ENCODE measurements around the gene TROAP.
A peak's percentile ranks its signal among the peaks of the same experiment; 100 is the strongest.
"Not testable (repeated sequence)": the region's sequence is repeated elsewhere in the genome, so short reads cannot be mapped to it uniquely, and the experiment has no call there.

TROAP gene

GRCh38 chr12:49293056-49293956, 29.7 kb upstream of the TROAP start:
- intact Hi-C loops (cut with DNase I) = no loop called here
- peak in 4 of 10 donors; percentile 16 to 85 (median 50) for DNase-seq

GRCh38 chr12:49294086-49294803, 28.8 kb upstream of the TROAP start:
- DNase-seq = peak in 2 of 10 donors; percentile 34 to 45
- intact Hi-C loops (cut with DNase I) = no loop called here

DNA sequence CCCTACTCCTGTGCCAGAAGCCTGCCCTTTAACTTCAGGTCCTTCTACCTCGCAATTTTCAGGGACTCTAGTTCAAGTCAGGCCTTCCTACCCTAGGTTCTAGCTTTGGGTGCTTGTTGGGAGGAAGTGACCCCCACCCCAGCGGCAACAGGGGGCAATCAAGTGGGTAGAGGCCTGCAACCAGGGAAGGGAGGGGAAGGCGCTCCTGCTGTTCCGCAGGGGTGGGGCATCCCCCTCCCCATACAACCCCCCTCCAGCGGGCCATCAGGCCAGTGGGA, 28.3 kb upstream of the TROAP start:
- intact Hi-C loops (cut with DNase I) = no loop called here
- DNase-seq = peak in 1 of 10 donors; percentile 68

DNA sequence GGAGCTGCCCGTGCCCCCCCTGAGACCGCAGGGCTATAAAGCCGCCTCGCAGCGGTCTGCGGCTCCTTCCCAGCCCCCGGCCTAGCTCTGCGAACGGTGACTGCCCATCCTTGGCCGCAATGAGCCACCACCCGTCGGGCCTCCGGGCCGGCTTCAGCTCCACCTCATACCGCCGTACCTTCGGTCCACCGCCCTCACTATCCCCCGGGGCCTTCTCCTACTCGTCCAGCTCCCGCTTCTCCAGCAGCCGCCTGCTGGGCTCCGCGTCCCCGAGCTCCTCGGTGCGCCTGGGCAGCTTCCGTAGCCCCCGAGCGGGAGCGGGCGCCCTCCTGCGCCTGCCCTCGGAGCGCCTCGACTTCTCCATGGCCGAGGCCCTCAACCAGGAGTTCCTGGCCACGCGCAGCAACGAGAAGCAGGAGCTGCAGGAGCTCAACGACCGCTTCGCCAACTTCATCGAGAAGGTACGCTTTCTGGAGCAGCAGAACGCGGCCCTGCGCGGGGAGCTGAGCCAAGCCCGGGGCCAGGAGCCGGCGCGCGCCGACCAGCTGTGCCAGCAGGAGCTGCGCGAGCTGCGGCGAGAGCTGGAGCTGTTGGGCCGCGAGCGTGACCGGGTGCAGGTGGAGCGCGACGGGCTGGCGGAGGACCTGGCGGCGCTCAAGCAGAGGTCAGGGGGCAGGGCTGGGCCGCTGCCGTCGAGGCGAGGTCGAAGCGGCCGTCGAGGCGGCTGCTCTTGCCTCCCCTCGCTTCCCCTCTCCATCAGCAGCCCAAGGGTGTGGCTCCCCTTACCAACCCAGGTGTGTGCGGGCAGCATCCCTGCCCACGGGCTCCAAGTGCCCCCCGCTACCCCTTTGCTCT, 27.7 kb upstream of the TROAP start, which contains the start of gene PRPH:
PRPH (plus strand) TSS at position 66 of the 855 bp plus-strand sequence; CDS start at position 120, 54 bp downstream.
- DNase-seq = peak in 3 of 10 donors; percentile 67 to 82 (median 78)
- intact Hi-C loops (cut with DNase I) = no loop called here

DNA sequence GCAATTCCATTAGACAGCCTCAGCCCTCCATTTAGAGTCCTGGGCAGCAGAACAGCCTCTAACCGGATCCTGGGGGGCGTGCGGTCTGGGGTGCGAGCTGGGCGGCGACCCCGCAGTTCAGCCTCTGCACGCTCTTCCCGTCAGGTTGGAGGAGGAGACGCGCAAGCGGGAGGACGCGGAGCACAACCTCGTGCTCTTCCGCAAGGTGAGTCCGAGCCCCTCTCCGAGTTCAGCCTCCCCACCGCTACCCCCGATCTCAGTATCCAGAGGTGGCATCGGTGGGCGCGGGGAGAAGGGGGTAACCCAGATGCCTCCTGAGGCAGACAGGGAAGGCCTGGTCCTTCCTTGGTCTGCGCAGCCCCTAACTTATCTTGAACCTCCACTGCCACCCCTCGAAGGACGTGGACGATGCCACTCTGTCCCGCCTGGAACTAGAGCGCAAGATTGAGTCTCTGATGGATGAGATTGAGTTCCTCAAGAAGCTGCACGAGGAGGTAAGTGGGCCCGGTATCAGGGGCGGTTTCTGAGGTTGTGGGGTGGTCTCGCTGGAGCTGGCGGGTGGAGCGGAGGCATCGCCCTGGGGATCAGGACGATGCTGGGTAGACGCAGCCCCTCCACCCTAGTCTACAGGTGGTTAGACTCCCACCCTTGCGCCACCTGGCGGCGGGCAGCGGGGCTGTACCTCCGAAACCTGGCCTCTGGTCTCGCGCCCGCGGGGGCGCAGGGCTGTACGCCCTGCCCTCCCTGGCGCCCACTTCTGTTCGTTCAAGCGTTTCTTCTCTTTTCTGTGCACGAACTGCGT, 26.8 kb upstream of the TROAP start:
- DNase-seq = peak in 2 of 10 donors; percentile 50 to 78
- intact Hi-C loops (cut with DNase I) = no loop called here

DNA sequence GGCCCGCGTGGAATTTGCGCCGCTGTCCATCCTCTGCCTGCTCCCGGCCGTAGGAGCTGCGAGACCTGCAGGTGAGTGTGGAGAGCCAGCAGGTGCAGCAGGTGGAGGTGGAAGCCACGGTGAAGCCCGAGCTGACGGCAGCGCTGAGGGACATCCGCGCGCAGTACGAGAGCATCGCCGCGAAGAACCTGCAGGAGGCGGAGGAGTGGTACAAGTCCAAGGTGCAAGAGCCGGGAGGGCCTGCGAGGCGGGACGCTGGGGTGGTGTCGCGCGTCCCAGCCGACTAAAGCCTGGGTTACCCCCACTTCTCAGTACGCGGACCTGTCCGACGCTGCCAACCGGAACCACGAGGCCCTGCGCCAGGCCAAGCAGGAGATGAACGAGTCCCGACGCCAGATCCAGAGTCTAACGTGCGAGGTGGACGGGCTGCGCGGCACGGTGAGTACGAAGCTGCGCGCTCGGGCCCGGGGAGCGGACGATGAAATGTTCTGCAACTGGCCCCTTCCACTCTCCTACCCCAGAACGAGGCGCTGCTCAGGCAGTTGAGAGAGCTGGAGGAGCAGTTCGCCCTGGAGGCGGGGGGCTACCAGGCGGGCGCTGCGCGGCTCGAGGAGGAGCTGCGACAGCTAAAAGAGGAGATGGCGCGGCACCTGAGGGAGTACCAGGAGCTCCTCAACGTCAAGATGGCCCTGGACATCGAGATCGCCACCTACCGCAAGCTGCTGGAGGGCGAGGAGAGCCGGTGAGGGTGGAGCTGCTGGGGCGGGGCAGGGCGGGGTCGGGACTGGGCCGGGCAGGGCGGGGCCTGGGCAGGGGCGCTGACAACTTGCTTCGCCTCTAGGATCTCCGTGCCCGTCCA, 26.0 kb upstream of the TROAP start:
- DNase-seq = peak in 3 of 10 donors; percentile 19 to 84 (median 75)
- intact Hi-C loops (cut with DNase I) = no loop called here

- peak in 3 of 10 donors; percentile 9 to 21 (median 17) for DNase-seq
- intact Hi-C loops (cut with DNase I) = no loop called here
Measured at GRCh38 chr12:49297695-49298060, 25.4 kb upstream of the TROAP start.

GRCh38 chr12:49298160-49298559, 24.9 kb upstream of the TROAP start:
- intact Hi-C loops (cut with DNase I) = no loop called here
- DNase-seq = peak in 3 of 10 donors; percentile 20 to 36 (median 23)

- DNase-seq = no peak
- intact Hi-C loops (cut with DNase I) = no loop called here
Measured at GRCh38 chr12:49301760-49302159, 21.3 kb upstream of the TROAP start.

GRCh38 chr12:49304161-49304560, 18.9 kb upstream of the TROAP start:
- peak in 3 of 10 donors; percentile 1 to 21 (median 17) for DNase-seq
- intact Hi-C loops (cut with DNase I) = no loop called here

- intact Hi-C loops (cut with DNase I) = no loop called here
- DNase-seq = peak in 2 of 10 donors; percentile 10 to 11
Measured at GRCh38 chr12:49305762-49306510, 17.1 kb upstream of the TROAP start.

DNA sequence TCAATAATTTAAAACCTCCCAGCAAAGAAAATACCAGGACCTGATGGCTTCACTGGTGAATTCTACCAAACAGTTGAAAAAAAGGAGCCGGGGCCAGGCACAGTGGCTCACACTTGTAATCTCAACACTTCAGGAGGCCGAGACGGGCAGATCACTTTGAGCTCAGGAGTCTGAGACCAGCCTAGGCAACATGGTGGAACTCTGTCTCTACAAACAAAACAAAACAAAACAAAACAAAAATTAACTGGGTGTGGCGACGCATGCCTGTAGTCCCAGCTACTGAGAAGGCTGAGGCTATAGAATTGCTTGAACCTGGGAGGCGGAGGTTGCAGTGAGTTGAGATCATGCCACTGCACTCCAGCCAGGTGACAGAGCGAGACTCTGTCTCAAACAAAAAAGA, 13.7 kb upstream of the TROAP start:
- DNase-seq = peak in 3 of 10 donors; percentile 14 to 24 (median 20)
- intact Hi-C loops (cut with DNase I) = no loop called here

DNA sequence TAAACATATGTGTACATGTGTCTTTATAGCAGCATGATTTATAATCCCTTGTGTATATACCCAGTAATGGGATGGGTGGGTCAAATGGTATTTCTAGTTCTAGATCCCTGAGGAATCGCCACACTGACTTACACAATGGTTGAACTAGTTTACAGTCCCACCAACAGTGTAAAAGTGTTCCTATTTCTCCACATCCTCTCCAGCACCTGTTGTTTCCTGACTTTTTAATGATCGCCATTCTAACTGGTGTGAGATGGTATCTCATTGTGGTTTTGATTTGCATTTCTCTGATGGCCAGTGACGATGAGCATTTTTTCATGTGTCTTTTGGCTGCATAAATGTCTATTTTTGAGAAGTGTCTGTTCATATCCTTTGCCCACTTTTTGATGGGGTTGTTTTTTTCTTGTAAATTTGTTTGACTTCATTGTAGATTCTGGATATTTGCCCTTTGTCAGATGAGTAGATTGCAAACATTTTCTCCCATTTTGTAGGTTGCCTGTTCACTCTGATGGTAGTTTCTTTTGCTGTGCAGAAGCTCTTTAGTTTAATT, 12.5 kb upstream of the TROAP start:
- DNase-seq; intact Hi-C loops (cut with DNase I): not testable (repeated sequence)

GRCh38 chr12:49314811-49315210, 8.2 kb upstream of the TROAP start:
- intact Hi-C loops (cut with DNase I) = no loop called here
- peak in 1 of 10 donors; percentile 25 for DNase-seq

DNA sequence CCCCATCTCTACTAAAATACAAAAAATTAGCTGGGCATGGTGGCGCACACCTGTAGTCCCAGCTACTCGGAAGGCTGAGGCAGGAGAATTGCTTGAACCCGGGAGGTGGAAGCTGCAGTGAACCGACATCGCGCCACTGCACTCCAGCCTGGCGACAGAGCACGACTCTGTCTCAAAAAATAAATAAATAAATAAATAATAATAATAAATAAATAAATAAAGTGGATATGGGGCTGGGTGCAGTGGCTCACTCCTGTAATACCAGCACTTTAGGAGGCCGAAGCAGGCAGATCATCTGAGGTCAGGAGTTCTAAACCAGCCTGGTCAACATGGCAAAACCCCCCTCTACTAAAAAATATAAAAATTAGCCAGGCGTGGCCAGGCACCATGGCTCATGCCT, 5.9 kb upstream of the TROAP start:
- peak in 2 of 10 donors; percentile 7 to 31 for DNase-seq
- intact Hi-C loops (cut with DNase I) = not testable (repeated sequence)

GRCh38 chr12:49320411-49321103, 2.5 kb upstream of the TROAP start:
- intact Hi-C loops (cut with DNase I) = not testable (repeated sequence)

DNA sequence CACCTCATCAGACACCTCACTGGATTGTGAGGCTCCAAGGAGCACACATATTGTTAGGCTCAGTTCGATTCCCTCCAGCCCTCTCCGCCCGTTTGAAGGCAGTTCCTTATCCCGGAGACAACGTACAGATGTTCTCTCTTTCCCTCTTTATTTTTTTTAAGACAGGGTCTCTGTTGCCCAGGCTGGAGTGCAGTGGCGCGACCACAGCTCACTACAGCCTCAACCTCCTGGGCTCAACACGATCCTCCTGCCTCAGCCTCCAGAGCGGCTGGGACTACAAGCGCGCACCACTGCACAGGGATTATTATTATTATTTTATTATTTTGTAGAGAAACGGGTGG, 718 bp upstream of the TROAP start:
- intact Hi-C loops (cut with DNase I) = no loop called here
- peak in 2 of 10 donors; percentile 12 to 58 for DNase-seq

More at GRCh38 chr12:49320411-49321103, 2.5 kb upstream of the TROAP start:
- peak in 3 of 10 donors; percentile 11 to 59 (median 20) for DNase-seq

All from posterior cingulate gyrus (tissue), 11 donors.